Pancreas (tissue), 10 donors: ENCODE results near the gene TTC1. TPM values are rescaled to one million over a fixed set of nuclear protein-coding genes. Genes with fewer than 3 reads are reported as not detected.

Experiments used
- ATAC-seq, 4 donors: fragments of 200-7000 bp; cut with Tn5 transposase; one replicate each; pipeline versions ENCODE4 v1.8.0 to v1.9.1; 2020; ENCODE audit warnings: mild to moderate bottlenecking in 4 of 4, moderate library complexity in 4 of 4
- DNase-seq, 6 donors: peaks; one replicate each; pipeline ENCODE4 v3.0.0-alpha.2; 2020
- FAIRE-seq: peaks from 2 replicates; lab custom pipeline; 2012; peaks lifted over from hg19 to GRCh38; lab: Jason Lieb, UNC
- H3K27ac ChIP-seq, 4 donors: fragments of 200-600 bp; sonication (generic); 1 replicate in 3 of 4; 2 replicates in 1 of 4; pipeline versions ENCODE4 v1.5.0 to v1.8.0; 2020
- H3K27me3 ChIP-seq, 4 donors: fragments of 200-600 bp; one replicate each; pipeline ENCODE4 v1.8.0; 2021
- H3K36me3 ChIP-seq, 3 donors: fragments of 200-600 bp; sonication (generic) in 1 of 3; one replicate each; pipeline versions ENCODE4 v1.5.0 to v1.8.0; 2020 to 2021
- H3K4me1 ChIP-seq, 3 donors: fragments of 200-600 bp; one replicate each; pipeline ENCODE4 v1.8.0; 2021
- H3K4me3 ChIP-seq, 4 donors: fragments of 200-600 bp; sonication (generic) in 2 of 4; one replicate each; pipeline versions ENCODE4 v1.5.0 to v1.8.0; 2020 to 2021
- H3K9me3 ChIP-seq, 4 donors: fragments of 200-600 bp; one replicate each; pipeline ENCODE4 v1.8.0; 2021
- WGBS, 2 donors: extraction: QIAGEN DNeasy Blood & Tissue Kit; methylation state at CpG; one replicate each; pipeline ENCODE4 v1.1.7; 2013; 5-methylcytosine and 5-hydroxymethylcytosine counted together
- intact Hi-C, 3 donors: fragments of 100-400 bp; cut with DNase I; formaldehyde crosslinking; loops; one replicate each; pipeline versions ENCODE4 v1.11.1 to v1.14.2; 2022
- polyA plus RNA-seq, 2 donors: library from polyadenylated mRNA; stranded (reverse); fragments of 200-250 nt; gene quantifications; one replicate each; pipeline ENCODE4 v1.2.3, GENCODE V29; 2013
- total RNA-seq, 6 donors: library from RNA; stranded (reverse); fragmentation: NEBNext Ultra II Directional in 4 of 6; extraction: Animal tissue kit (Norgen Biotek cat#: 25700) in 4 of 6; gene quantifications; one replicate each; pipeline versions ENCODE4 v1.2.1 to v1.2.4, GENCODE V29; 2021 to 2023
- TF ChIP-seq, protein P1 (sequence below), 4 donors: fragments of 200-600 bp; sonication (generic) in 3 of 4; IDR thresholded peaks; one replicate each; pipeline versions ENCODE4 v1.5.0 to v1.8.0; 2021; ENCODE audit warnings: antibody characterized with exemption in 4 of 4
- donor health status: healthy with polysubstance abuse.
- donor health status: DM: no; HTN: no; CAD: no; lungs with moderate emphysema.
- donor health status: DM: no; HTN: no; CAD: no.
- donor health status: control.
- donor health status: control.
- donor health status: Bipolar disorder and iron deficiency.
- donor health status: DM: yes; HTN: yes; CAD: no.
- donor health status: DM: no; HTN: no; CAD: no.
- donor health status: DM: no; HTN: no; CAD: no.
- donor health status: DM: yes; HTN: yes; CAD: no.

TTC1 gene
- total and polyA plus RNA-seq, 8 donors, result 9.9 to 27.6 (median 15.6) TPM

DNA sequence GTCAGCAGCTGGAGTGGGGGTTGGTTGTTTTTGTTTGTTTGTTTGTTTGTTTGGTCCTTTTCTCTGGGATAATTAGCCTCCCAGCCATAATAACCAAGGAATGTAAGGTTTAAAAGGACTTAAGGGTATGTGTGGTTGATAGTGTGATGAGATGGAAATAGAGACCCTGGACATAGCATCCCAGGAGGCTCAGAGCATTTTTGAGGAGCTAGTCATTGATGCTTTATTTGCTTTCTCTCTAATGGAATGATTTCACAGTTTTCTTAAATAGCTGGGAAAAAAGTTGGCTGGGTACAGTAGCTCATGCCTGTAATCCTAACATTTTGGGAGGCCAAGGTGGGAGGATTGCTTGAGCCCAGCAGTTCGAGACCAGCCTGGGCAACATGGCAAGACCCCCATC, 45.1 kb downstream of the TTC1 start:
- H3K27ac ChIP-seq, result no peak overlapping the region
- no peaks in the 10 kb centered on the region for H3K27me3 ChIP-seq
- no peak overlapping the region for H3K4me3 ChIP-seq
- intact Hi-C loops, result no loop called here
- H3K36me3 ChIP-seq, result peaks cover 0 to 18% (median 17%) of the 10 kb centered on the region in 3 donors
- WGBS, 2 donors, result 96% methylated on average over 1 of the region's 1 CpG
- ATAC-seq, result no peak
- FAIRE-seq, result no peak
- H3K9me3 ChIP-seq, result no peaks in the 10 kb centered on the region
- no peaks in the 10 kb centered on the region for H3K4me1 ChIP-seq
- DNase-seq, result no peak
- TF ChIP-seq, protein P1, sequence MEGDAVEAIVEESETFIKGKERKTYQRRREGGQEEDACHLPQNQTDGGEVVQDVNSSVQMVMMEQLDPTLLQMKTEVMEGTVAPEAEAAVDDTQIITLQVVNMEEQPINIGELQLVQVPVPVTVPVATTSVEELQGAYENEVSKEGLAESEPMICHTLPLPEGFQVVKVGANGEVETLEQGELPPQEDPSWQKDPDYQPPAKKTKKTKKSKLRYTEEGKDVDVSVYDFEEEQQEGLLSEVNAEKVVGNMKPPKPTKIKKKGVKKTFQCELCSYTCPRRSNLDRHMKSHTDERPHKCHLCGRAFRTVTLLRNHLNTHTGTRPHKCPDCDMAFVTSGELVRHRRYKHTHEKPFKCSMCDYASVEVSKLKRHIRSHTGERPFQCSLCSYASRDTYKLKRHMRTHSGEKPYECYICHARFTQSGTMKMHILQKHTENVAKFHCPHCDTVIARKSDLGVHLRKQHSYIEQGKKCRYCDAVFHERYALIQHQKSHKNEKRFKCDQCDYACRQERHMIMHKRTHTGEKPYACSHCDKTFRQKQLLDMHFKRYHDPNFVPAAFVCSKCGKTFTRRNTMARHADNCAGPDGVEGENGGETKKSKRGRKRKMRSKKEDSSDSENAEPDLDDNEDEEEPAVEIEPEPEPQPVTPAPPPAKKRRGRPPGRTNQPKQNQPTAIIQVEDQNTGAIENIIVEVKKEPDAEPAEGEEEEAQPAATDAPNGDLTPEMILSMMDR (IDR thresholded peaks at IDR 0.05), result no peak

DNA sequence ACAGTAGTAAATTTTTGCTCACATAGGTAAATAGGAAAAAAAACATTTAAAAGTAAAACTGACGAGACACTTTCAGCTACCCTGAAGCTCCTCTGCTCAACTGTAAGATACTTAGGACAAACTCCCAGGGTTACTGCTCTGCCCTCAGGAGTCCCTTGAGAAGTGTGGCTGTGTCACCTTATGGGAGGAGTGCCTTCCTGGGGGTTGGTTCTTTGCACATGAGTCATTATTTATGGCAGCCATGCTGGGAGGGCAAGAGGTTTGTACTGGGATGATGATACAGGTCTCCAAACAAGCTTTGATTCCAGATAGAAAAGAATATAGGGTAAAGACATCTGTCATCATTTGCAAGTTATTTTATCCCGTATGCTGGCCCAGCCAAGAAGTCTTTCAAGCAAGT, 45.9 kb downstream of the TTC1 start:
- H3K27me3 ChIP-seq, result no peaks in the 10 kb centered on the region
- no peaks in the 10 kb centered on the region for H3K4me1 ChIP-seq
- H3K9me3 ChIP-seq, result no peaks in the 10 kb centered on the region
- ATAC-seq, result peak in 1 of 4 donors; percentile 45
- no peak overlapping the region for H3K4me3 ChIP-seq
- 89 to 95% methylated on average over 2 of the region's 2 CpGs for WGBS, 2 donors
- intact Hi-C loops, result no loop called here
- no peak overlapping the region for H3K27ac ChIP-seq
- TF ChIP-seq, protein P1 (IDR thresholded peaks at IDR 0.05), result no peak
- FAIRE-seq, result no peak
- no peak for DNase-seq
- H3K36me3 ChIP-seq, result peaks cover 0 to 14% (median 12%) of the 10 kb centered on the region in 3 donors

DNA sequence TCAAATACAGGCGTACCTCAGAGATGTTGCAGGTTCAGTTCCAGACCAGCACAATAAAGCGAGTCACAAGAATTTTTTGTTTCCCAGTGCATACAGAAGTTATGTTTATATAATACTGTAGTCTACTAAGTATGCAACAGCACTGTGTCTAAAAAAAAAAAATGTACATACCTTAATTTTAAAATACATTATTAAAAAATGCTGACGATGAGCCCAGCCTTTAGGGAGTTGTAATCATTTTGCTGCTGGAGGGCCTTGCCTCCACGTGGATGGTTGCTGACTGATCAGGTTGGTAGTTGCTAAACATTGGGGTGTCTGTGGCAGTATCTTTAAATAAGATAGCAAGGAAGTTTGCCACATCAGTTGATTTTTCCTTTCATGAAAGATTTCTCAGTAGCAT, 48.3 kb downstream of the TTC1 start:
- no peak for ATAC-seq
- no peak for FAIRE-seq
- H3K27me3 ChIP-seq, result no peaks in the 10 kb centered on the region
- H3K27ac ChIP-seq, result no peak overlapping the region
- TF ChIP-seq, protein P1 (IDR thresholded peaks at IDR 0.05), result no peak
- H3K4me1 ChIP-seq, result no peaks in the 10 kb centered on the region
- no peaks in the 10 kb centered on the region for H3K9me3 ChIP-seq
- 91 to 94% methylated on average over 4 of the region's 4 CpGs for WGBS, 2 donors
- DNase-seq, result no peak
- no peak overlapping the region for H3K4me3 ChIP-seq
- intact Hi-C loops, result no loop called here
- peaks cover 0 to 7% (median 0%) of the 10 kb centered on the region in 3 donors for H3K36me3 ChIP-seq

DNA sequence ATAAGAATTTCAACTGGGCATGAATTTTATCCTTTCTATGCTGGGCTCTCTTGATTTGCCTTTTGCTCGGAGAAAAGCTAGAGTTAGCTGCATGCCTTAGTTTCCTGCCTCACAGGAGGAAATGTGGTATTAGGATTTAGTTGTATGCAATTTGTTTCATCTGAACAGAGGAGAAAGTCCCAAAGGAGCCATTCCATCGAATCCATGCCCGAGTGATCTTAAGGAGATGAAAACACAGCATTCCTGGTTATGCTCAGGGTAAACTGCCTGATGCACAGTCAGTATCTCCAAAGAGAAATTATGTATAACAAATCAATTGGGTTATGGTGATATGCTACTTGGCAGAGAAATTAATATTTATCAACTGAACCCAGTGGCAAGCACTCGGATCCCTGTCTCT, 51.1 kb downstream of the TTC1 start:
- Histone ChIP-seq H3K9me3 (no peaks in the 10 kb centered on the region), H3K36me3 (no peaks in the 10 kb centered on the region), H3K27me3 (no peaks in the 10 kb centered on the region), H3K4me3 (no peak overlapping the region), H3K4me1 (peaks cover 3 to 13% (median 12%) of the 10 kb centered on the region in 3 donors), H3K27ac (no peak overlapping the region)
- FAIRE-seq (no peak), DNase-seq (no peak), ATAC-seq (no peak)
- intact Hi-C loops, result no loop called here
- TF ChIP-seq, protein P1 (IDR thresholded peaks at IDR 0.05), result no peak
- 82 to 87% methylated on average over 4 of the region's 4 CpGs for WGBS, 2 donors

DNA sequence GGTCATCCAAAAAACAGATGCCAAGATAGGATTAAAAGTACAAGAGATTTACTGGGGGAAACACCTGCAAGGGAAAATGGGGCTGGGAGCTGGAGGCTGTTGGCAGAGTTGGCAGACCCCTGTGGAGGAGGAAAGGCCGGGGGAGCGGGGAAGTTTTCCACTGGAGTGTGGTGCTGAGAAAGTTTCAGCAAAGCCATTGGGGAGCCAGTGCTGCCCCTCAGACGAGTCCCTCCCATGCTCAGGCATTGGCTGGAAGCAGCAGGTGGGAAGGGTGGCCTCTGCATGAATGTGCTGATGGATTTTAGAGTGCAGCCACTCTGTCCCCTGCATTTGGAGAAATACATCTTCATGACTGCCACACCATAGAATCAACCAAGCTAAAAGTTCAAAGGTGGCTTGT, 52.8 kb downstream of the TTC1 start:
- intact Hi-C loops, result no loop called here
- Histone ChIP-seq H3K36me3 (no peaks in the 10 kb centered on the region), H3K4me3 (no peak overlapping the region), H3K4me1 (peaks cover 6 to 21% (median 19%) of the 10 kb centered on the region in 3 donors), H3K27ac (no peak overlapping the region), H3K27me3 (no peaks in the 10 kb centered on the region), H3K9me3 (no peaks in the 10 kb centered on the region)
- no peak for FAIRE-seq
- DNase-seq, result peak in 1 of 6 donors; percentile 40
- no peak for ATAC-seq
- TF ChIP-seq, protein P1 (IDR thresholded peaks at IDR 0.05), result no peak
- 56 to 93% methylated on average over 2 to 3 of the region's 3 CpGs for WGBS, 2 donors
